ENCODE data around the gene GRN.

- no peak; the same call in 1 of the 2 replicates for TF ChIP-seq PATZ1 (CRISPR knock-in tag; IDR thresholded peaks at IDR 0.05)
- no peak for TF ChIP-seq SMC3 (IDR thresholded peaks at IDR 0.05; ENCODE audit: low read length)
- no peak for TF ChIP-seq E2F1 (CRISPR knock-in tag; IDR thresholded peaks at IDR 0.05)
- no peak for TF ChIP-seq SP4 (CRISPR knock-in tag; IDR thresholded peaks at IDR 0.05)
- no peak for TF ChIP-seq JUN (CRISPR knock-in tag; IDR thresholded peaks at IDR 0.05)
- no peak for TF ChIP-seq ZNF512 (CRISPR knock-in tag; IDR thresholded peaks at IDR 0.05)
- TF ChIP-seq TCF7 (IDR thresholded peaks at IDR 0.05; ENCODE audit: low read depth), result no peak
- TF ChIP-seq MXI1 (IDR thresholded peaks at IDR 0.05; ENCODE audit: borderline replicate concordance, low read depth, low read length), result no peak
- TF ChIP-seq ZNF496 (CRISPR knock-in tag; IDR thresholded peaks at IDR 0.05; ENCODE audit: insufficient replicate concordance), result no peak
These were observed 31.0 kb downstream of the GRN start for GRCh38 chr17:44376124-44376523.
